GM19328 (cell line): Measurements from ENCODE around the gene CAMKK2.
"Not testable (repeated sequence)": the region's sequence is repeated elsewhere in the genome, so short reads cannot be mapped to it uniquely, and the experiment has no call there.

Experiments
- ATAC-seq: cut with Tn5 transposase; IDR thresholded peaks from one replicate; pipeline ENCODE4 v1.9.1; 2021; ENCODE audit warnings: mild to moderate bottlenecking, moderate library complexity; ENCODE audit not compliant: unreplicated experiment

Gene CAMKK2

DNA sequence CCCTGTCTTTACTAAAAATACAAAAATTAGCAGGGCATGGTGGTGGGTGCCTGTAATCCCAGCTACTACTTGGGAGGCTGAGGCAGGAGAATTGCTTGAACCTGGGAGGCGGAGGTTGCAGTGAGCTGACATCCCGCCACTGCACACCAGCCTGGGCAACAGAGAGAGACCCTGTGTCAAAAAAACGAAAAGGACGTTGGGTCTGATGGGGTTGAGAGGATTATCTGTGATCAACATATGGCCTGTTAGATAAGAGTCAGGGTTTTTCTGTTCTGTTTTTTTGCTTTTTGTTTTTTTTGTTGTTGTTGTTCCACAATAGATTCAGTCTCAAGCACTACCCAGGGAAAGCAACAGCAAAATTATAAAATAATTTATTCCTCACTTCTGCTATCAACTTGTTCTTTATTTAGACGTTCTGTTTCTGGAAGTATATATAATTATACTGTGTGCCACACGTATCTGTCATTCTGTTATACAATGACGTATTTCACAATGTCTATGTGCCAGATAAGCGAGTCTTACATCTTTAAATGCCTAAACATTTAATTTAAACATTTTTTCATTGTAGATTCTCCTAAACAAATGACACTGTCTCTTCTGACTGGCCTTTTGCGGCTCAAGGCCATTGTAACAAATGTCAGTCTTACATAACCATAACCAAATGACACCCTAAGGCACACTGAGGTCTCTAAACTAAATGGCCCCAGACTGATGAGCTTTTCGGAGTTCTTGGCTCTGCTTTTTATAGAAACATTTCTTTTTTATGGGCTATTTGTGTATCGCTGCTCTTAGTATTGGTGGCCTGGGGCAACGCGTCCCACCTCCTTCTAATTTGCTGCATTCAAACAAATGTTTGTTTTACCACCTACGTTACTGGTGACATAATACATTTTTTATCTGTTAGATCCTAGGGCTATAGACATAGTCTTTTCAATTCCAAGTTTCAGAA is 93.8 kb downstream of the CAMKK2 start:
- ATAC-seq = no peak

DNA sequence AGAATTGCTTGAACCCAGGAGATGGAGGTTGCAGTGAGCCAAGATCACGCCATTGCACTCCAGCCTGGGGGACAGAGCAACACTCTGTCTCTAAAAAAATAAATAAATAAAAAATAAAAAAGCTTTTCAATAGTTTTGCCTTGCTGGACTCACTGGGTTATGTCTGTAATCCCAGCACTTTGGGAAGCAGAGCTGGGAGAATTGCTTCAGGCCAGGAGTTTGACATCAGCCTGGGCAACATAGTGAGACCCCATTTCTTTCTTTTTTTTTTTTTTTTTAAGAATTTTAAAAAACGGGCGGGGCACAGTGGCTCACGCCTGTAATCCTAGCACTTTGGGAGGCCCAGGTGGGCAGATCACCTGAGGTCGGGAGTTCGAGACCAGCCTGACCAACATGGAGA is 95.4 kb downstream of the CAMKK2 start:
- ATAC-seq = not testable (repeated sequence)

- ATAC-seq = no peak
Measured at GRCh38 chr12:121198949-121199348, 97.6 kb downstream of the CAMKK2 start.

DNA sequence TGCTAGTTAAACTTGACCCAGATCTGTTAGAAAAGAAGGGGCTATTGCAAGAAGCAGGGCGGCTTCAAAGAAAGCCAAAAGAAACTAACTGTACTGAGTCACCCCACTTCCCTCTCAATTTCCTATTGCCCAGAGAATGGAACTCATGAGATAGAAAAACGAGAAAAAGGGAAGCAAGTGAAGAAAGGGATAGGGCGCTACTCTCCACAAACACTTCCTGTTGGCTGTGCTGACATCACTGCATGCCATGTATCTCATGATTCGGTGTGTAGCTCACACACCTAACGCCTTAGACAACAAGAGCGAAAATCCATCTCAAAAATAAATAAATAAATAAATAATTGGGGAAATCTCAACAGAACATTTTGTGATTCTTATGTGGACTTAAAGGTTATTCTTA is 99.6 kb downstream of the CAMKK2 start:
- ATAC-seq = no peak

- no peak for ATAC-seq
Measured at GRCh38 chr12:121191151-121191550, 105.4 kb downstream of the CAMKK2 start.

- ATAC-seq = no peak
Measured at GRCh38 chr12:121190523-121191031, 105.9 kb downstream of the CAMKK2 start.

DNA sequence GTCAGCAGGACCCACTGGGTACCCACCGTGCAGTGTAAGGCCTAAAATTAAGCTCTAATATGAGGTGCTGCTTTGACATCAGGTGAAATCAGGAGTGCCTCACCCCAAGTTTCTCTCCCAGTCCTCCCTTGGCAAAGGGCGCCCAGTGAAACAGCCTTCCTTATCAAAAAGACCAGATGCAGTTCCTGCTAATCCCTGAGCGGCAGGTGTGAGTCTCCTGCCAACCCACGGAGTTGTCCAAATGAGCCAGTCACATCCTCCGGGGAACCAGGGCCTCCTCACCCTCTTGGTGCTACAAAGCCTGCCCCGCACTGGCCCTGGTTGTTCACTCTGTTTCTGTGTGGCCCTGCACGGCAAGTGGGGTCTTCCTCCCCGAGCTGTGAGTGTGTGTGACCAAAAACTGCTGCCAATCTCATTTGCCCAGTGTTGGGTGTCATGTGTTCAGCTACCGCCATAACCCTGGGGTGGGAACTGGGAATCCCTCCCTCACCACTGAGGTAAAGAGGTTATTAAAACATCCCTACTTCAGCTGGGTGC is 106.8 kb downstream of the CAMKK2 start:
- no peak for ATAC-seq

DNA sequence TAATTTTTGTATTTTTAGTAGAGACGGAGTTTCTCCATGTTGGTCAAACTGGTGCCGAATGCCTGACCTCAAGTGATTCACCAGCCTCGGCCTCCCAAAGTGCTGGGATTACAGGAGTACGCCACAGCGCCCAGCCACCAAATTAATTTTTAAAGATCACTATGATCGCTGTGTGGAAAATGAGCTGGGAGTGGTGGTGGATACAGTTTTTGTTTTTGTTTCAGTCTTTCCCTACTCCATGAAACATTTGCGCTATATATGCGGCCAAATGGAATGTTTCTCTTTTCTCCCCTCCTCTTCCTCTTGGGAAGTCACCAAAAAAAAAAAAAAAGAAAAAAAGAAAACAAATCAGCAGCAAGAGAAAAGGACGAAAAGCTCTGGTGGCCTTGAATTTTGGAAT is 107.4 kb downstream of the CAMKK2 start:
- ATAC-seq = no peak

GRCh38 chr12:121188227-121188626 is 108.3 kb downstream of the CAMKK2 start:
- ATAC-seq = no peak
